ACHN (cell line): ENCODE measurements around the gene SPIB.

ENCODE experiments used
- DNase-seq: peaks from one replicate; pipeline ENCODE4 v3.0.0-alpha.2; 2015
- in situ Hi-C: cut with HindIII; loops from 2 replicates; pipeline ENCODE4 v1.10.0; 2017; ENCODE audit warnings: low sequenced_read_pairs, low pct_ligation_motif_present, low pct_unique_long_range_greater_than_20kb

The SPIB gene

DNA sequence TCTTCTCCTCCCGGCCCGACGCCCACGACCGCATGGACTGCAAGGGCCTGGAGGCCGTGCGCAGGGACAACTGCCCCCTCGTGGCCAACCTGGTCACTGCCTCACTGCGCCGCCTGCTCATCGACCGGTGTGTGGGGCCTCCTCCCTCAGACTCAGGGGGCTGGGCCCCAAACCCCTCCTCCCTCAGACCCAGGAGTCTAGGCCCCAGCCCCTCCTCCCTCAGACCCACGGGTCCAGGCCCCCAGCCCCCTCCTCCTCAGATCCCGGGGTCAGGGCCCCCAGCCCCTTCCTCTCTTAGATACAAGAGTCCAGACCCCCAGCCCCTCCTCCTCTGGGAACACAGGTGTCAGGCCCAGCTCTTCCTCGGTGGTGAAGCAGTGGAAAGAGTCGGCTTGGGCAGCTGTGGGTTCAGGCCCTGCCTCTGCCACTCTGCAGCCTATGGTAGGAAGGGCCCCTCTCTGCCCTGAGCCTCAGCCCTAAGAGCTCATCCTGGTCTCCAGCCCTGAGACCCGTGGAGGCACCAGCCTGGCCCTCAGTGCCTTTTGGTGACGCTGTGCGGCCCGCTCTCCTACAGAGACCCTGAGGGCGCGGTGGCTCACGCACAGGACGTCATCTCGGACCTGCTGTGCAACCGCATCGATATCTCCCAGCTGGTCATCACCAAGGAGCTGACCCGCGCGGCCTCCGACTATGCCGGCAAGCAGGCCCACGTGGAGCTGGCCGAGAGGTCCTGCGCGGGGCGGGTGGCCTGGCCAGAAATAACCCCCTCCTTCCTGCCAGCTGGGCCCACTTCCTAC lies 3.7 kb upstream of the SPIB start:
- in situ Hi-C loops, result no loop called here
- DNase-seq, result peak; percentile 24

DNA sequence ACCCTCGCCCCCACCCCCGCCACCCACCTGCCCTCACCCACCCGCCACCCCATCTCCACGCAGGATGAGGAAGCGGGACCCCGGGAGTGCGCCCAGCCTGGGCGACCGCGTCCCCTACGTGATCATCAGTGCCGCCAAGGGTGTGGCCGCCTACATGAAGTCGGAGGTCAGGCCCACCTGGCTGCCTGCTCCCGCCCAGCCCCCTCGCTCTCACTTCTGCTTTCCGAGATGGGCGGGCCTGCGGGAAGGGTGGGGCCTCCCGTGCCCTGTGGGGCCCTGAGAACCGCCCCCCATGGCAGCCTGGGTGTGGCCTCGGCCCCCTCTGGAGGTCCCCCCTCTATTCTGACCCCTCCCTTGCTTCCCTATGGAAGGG lies 3.1 kb upstream of the SPIB start:
- DNase-seq, result no peak
- in situ Hi-C loops, result no loop called here

DNA sequence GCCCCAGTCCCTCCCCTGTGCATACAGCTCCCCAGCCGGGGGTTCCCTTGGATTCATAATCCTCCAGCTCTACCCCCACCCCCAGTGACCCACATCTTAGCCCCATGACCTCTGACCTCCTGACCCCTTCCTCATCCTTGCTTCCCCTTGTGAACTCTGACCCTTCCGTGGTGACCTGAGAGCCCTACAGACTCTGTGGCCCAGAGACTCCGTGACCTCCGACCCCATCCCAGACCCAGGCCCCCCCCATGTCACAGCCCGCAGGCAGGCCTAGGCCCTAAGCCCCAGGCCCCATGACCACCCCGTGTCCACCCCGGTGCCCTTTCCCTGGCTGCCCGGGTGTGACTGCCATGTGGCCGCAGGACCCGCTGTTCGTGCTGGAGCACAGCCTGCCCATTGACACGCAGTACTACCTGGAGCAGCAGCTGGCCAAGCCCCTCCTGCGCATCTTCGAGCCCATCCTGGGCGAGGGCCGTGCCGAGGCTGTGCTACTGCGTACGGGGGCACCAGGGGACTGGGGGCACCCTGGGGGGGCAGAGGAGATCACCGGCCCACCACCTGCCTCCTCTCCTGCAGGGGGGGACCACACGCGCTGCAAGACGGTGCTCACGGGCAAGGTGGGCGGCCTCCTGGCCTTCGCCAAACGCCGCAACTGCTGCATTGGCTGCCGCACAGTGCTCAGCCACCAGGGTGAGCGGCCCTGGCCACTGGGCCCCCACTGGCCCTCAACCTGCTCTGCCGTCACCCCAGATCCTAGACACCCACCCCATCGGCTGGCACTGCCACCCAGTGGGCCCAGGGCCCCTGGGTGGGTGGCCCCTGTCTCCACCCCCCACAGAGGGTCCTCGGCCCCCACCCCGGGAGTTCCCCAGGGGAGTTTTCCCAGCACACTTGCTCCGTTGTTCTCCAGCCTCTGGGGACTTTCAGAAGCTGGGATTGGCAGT lies 2.4 kb upstream of the SPIB start:
- in situ Hi-C loops, result no loop called here
- no peak for DNase-seq

DNA sequence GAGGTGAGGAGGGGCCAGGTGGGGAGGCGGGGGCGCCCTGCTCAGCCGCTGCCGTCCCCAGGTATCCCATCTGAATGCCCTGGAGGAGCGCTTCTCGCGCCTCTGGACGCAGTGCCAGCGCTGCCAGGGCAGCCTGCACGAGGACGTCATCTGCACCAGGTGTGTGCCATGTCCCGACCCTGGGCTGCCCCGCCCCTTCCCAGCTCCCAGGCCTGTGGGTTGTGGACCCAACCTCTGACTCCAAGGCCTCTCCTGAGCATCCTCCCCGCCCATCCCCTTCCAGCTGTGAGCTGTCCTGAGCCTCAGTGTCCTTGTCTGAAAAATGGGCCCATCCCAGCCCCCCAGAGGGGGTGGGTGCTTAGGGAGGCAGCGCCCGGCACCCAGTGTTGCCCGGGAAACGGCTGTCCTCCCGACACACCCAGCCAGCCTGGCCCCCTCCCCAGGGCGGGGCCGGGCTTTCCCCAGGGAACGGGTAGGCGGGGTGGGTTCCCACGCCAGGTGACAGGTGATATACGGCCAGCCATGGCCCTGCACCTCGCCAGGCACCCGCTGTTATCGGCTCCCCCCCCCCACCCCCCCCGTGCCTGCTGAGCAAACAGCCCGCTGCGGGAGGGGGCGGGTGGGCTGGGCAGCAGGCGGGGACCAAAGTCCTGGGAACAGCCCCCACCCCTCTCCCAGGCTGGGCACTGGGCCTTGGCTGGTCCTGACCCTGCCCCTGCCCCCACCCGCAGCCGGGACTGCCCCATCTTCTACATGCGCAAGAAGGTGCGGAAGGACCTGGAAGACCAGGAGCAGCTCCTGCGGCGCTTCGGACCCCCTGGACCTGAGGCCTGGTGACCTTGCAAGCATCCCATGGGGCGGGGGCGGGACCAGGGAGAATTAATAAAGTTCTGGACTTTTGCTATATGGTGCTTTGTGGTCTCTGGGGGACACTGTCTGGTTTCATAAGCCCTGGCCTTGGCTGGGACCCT lies 1.3 kb upstream of the SPIB start:
- DNase-seq, result no peak
- in situ Hi-C loops, result no loop called here

DNA sequence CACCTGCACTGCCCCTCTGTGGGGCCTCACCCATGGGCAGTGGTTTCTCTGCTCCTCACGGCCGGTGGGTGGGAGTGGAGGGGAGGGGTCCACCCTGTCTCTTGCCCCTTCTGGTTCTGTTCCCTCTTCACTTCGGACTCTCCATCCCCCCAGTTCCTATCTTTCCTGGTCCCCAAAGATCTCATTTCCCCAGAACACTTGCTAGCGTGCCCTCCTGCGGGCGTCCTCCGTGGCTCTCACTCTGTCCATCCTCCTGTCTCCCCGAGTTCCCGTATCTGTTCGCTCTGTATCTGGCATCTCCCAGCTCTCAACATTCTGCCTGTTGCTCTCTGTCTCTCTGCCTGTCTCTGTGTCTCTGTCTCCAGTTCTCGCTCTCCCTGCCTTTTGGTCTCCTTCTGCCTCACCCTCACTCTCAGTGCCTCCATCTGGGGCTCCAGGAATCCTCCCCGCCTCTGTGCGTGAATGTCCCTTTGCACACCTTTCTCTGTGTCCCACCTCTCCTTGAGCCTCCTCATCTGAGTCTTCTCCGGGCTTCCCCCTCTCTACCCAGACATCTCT lies 363 bp downstream of the SPIB start:
- DNase-seq, result no peak
- in situ Hi-C loops, result no loop called here

DNA sequence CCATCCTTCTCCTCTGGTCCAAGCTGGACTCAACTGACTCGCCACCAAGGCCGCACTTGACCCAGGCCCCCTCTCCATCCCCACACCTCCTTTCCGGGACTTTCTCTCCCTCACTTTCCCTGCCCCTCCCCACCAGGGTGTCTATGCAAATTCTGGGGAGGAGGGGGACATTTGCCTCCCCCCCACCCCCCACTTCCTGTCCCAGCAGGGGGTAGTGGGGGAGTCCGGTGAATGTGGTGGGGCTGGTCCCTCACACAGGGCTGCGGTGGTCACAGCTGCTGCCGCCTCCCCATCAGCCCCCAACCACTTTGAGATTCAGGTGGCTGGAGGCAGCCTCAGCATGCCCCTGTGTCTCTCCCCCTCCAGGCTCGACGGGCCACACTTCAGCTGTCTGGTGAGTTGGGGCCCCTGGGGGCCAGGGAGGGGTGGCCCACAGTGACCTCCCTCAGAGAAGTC lies 870 bp downstream of the SPIB start:
- no peak for DNase-seq
- in situ Hi-C loops, result no loop called here

DNA sequence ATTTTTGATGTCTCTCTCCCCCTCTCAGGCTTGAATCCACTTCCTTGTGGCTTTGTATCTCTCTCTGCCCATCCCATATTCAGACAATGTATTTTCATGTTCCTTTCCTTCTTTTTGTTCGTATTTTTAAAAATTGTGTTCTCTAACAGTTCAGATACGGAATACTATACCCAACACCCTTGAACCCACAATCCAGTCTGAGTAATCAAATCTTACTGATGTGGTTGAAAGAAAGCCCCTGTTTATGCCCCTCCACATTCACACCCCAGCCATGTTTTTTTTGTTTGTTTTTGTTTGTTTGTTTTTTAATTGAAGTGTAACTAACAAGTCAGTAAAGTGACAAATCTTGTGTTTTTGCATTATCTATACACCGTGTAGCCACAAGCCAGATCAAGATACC lies 1.4 kb downstream of the SPIB start:
- DNase-seq, result no peak
- in situ Hi-C loops, result no loop called here

DNA sequence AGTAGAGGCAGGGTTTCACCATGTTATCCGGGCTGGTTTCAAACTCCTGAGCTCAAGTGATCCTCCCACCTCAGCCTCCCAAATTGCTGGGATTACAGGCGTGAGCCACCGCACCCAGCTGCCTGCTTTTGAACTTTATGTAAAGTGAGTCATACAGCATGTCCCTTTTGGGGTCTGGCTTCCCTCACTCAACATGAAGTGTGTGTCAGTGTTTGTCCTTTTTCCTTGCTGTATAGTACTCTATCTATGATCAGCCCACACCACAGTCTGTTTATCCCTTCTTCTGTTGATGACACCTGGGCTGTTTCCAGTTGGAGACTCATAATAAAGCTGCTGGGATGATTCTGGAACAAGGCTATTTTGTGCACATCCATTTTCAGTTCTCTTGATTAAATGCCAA lies 2.1 kb downstream of the SPIB start:
- in situ Hi-C loops, result no loop called here
- no peak for DNase-seq

DNA sequence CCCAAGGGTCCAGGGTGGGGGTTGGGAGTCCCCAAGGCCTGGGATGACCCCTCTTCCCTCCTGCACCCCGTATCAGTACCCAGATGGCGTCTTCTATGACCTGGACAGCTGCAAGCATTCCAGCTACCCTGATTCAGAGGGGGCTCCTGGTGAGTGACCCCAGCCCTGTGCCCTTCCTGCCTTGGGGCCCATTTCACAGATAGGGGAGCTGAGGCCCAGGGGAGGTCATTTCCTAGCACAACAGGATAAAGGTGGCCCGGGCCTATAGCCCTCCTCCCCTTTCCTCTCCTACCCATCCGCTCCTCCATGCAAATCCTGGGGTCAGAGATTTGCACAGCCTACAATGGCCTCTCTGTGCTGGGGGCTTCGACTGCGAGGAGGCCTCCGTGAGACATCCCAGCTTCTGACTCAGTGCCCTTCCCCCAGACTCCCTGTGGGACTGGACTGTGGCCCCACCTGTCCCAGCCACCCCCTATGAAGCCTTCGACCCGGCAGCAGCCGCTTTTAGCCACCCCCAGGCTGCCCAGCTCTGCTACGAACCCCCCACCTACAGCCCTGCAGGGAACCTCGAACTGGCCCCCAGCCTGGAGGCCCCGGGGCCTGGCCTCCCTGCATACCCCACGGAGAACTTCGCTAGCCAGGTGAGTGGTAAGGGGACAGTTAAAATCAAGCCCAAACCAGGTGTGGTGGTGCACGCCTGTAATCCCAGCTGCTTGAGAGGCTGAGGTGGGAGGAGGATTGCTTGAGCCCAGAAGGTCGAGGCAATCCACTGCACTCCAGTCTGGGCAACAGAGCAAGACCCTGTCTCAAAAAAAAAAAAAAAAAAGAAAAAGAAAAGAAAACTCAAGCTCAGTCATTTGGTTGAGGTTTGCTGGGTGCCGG lies 3.9 kb downstream of the SPIB start:
- no peak for DNase-seq
- in situ Hi-C loops, result no loop called here

DNA sequence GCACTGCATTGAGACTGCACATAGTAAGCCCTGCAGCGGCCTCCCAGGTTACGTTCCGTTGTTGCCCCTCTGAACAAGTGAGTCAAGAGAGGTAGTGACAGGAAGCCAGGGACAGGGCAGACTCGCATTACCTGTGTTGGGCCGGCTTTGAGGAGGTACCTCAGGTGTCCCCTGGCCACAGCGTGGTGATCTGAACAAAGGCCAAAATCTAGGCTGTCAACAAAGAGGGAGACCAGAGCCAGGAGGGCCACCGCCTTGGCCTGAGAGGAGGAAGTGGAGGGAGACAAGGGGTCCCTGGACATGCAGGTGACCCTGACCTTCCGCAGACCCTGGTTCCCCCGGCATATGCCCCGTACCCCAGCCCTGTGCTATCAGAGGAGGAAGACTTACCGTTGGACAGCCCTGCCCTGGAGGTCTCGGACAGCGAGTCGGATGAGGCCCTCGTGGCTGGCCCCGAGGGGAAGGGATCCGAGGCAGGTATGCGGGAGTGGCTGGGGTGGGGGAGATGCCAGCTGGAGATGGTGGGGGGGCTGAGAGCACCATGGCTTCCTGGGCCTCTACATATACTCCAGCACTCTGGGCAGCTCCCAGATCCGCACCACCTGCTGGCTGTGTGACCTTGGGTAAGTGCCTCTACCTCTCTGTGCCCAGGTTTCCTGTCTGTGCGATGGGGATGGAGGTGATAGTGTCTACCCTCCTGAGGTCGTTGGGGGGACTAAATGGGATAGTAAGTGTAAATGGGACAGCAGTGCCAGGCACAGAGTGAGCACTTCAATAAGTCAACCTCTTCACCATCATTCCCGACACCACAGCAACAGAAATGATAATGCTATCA lies 4.8 kb downstream of the SPIB start:
- in situ Hi-C loops, result no loop called here
- no peak for DNase-seq

DNA sequence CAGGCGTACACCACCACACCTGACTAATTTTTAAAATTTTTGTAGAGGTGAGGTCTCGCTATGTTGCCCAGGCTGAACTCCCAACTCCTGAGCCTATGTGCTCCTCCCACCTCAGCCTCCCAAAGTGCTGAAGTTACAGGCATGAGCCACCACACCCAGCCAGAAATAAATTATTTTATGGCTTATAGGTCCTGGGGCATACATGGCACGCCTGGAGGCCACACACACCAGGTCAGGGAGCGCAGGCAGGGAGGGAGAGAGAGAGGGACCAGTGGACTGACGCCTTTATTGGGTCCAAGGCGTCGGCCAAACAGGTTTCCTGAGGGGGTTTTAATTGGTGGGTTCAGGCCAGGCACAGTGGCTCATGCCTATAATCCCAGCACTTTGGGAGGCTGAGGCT lies 6.8 kb downstream of the SPIB start:
- in situ Hi-C loops, result no loop called here
- DNase-seq, result no peak

DNA sequence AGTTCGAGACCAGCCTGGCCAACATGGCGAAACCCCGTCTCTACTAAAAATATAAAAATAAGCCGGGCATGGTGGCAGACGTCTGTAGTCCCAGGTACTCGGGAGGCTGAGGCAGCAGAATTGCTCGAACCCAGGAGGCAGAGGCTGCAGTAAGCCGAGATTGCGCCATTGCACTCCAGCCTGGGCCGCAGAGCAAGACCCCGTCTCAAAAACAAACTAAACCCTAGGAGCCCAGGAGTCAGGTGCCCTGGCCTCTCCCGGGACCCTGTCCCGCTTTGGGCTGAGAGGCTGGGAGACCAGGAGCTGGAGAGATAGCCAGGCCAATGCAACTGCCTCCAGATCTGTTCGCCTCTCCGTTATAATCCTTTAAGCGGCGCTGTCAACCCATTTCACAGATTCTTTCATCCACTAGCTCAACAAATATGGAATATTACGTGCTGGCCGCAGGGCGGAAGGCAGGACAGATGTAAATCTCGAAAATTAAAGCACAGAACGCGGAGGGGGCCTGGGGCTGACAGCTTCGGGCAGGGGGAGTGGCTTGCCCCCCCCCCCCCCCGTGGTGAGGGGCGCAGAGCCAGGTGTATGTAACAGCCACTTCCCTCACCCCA lies 8.7 kb downstream of the SPIB start:
- in situ Hi-C loops, result no loop called here
- DNase-seq, result no peak

DNA sequence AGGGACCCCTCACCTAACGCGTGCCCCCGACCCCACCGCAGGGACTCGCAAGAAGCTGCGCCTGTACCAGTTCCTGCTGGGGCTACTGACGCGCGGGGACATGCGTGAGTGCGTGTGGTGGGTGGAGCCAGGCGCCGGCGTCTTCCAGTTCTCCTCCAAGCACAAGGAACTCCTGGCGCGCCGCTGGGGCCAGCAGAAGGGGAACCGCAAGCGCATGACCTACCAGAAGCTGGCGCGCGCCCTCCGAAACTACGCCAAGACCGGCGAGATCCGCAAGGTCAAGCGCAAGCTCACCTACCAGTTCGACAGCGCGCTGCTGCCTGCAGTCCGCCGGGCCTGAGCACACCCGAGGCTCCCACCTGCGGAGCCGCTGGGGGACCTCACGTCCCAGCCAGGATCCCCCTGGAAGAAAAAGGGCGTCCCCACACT lies 9.3 kb downstream of the SPIB start:
- peak; percentile 84 for DNase-seq
- in situ Hi-C loops, result no loop called here

DNA sequence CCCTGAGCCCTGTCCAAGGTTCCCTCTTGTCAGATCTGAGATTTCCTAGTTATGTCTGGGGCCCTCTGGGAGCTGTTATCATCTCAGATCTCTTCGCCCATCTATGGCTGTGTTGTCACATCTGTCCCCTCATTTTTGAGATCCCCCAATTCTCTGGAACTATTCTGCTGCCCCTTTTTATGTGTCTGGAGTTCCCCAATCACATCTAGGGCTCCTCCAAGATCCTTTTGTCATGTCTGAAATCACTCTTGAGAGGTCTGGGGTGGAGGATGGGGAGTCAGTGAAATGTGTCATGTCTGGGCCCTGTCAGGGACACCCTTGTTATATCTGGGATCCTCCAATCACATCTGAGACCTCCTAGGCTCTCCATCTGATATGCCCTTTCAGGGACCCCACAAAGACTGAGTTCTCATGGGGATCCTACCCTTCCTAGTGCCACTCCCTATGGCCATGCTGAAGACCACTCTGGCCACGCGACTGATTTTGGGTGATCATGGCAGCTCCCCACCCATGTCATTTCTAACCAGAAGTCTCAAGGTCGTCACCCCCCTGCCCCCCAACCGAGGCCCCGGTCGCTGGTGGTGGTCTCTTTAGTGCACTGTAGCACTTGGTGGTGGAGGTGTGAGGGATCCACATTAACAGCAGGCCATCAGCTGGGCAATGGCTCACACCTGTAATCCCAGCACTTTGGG lies 10.2 kb downstream of the SPIB start:
- no peak for DNase-seq
- in situ Hi-C loops, result no loop called here

DNA sequence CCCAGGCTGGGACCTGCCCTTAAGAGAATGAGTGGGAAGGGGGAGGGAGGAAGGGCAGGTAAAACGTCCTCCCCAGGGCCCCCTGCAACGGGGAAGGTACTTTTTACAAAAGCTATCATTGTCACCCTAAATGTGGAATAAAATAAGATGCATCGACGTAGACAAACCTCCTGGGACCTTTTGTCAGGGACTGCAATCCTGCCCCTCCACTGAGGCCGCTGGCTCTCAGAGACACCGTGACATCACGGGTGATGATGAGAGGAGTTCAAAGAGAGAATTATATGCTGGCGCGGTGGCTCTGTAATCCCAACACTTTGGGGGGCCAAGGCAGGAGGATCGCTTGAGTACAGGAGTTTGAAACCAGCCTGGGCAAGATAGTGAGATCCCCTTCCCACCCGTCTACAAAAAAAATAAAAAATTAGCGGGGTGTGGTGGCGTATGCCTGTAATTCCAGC lies 12.2 kb downstream of the SPIB start:
- in situ Hi-C loops, result no loop called here

More for the DNA sequence above, 12.2 kb downstream of the SPIB start:
- DNase-seq, result no peak
